Breast epithelium (tissue), 3 donors: Measurements from ENCODE around the gene FMO5.

Source experiments
- POLR2AphosphoS5 ChIP-seq, 3 donors: sonication (generic); formaldehyde crosslinking; IDR thresholded peaks; one replicate each; pipeline ENCODE4 v1.6.1; 2017; ENCODE audit warnings: antibody characterized with exemption in 3 of 3
- TF ChIP-seq, protein P1 (sequence below), 3 donors: fragments of 450-650 bp; IDR thresholded peaks; one replicate each; pipeline ENCODE4 v1.5.1; 2016 to 2017; ENCODE audit warnings: antibody characterized with exemption in 3 of 3, mild to moderate bottlenecking in 3 of 3, moderate library complexity in 3 of 3

DNA sequence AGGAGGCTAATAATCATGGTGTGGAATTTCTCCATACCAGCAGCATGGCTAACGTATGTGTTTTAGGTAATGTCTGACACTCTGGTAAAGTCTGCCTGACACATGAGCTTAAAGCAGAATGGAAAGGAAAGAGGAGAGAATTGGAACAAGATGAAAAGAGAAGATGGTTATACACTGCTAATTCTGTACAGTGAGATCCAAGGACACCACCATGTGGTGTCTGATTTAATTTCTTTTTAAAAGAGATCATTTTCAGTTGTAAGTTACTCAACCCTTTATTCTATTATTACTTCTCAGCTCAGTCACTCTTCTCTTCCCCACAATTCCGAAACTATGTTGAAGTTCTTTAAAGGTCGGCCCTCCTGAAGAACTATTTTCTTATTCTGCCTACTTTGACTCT is 68.5 kb downstream of the FMO5 start:
- TF ChIP-seq, protein P1, sequence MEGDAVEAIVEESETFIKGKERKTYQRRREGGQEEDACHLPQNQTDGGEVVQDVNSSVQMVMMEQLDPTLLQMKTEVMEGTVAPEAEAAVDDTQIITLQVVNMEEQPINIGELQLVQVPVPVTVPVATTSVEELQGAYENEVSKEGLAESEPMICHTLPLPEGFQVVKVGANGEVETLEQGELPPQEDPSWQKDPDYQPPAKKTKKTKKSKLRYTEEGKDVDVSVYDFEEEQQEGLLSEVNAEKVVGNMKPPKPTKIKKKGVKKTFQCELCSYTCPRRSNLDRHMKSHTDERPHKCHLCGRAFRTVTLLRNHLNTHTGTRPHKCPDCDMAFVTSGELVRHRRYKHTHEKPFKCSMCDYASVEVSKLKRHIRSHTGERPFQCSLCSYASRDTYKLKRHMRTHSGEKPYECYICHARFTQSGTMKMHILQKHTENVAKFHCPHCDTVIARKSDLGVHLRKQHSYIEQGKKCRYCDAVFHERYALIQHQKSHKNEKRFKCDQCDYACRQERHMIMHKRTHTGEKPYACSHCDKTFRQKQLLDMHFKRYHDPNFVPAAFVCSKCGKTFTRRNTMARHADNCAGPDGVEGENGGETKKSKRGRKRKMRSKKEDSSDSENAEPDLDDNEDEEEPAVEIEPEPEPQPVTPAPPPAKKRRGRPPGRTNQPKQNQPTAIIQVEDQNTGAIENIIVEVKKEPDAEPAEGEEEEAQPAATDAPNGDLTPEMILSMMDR (IDR thresholded peaks at IDR 0.05), result no peak
- no peak for TF ChIP-seq POLR2AphosphoS5 (IDR thresholded peaks at IDR 0.05)
